IPS-15b (cell line): ENCODE results near the gene PLN.

ENCODE experiments used
- H3K27me3 ChIP-seq: one replicate; pipeline ENCODE4 v1.6.1; 2013; ENCODE audit warnings: low read length; ENCODE audit not compliant: control insufficient read depth, insufficient read depth
- H3K36me3 ChIP-seq: one replicate; pipeline ENCODE4 v1.6.1; 2013; ENCODE audit warnings: low read length; ENCODE audit not compliant: control insufficient read depth, insufficient read depth
- H3K4me1 ChIP-seq: one replicate; pipeline ENCODE4 v1.6.1; 2013; ENCODE audit warnings: mild to moderate bottlenecking, low read length; ENCODE audit not compliant: control insufficient read depth, insufficient read depth
- H3K4me3 ChIP-seq: one replicate; pipeline ENCODE4 v1.5.1; 2013; ENCODE audit warnings: low read depth, low read length
- H3K9ac ChIP-seq: one replicate; pipeline ENCODE4 v1.6.1; 2013; ENCODE audit warnings: low read depth, mild to moderate bottlenecking, low read length
- H3K9me3 ChIP-seq: one replicate; pipeline ENCODE4 v1.6.1; 2013; ENCODE audit warnings: mild to moderate bottlenecking, low read length; ENCODE audit not compliant: control insufficient read depth, insufficient read depth

PLN gene

DNA sequence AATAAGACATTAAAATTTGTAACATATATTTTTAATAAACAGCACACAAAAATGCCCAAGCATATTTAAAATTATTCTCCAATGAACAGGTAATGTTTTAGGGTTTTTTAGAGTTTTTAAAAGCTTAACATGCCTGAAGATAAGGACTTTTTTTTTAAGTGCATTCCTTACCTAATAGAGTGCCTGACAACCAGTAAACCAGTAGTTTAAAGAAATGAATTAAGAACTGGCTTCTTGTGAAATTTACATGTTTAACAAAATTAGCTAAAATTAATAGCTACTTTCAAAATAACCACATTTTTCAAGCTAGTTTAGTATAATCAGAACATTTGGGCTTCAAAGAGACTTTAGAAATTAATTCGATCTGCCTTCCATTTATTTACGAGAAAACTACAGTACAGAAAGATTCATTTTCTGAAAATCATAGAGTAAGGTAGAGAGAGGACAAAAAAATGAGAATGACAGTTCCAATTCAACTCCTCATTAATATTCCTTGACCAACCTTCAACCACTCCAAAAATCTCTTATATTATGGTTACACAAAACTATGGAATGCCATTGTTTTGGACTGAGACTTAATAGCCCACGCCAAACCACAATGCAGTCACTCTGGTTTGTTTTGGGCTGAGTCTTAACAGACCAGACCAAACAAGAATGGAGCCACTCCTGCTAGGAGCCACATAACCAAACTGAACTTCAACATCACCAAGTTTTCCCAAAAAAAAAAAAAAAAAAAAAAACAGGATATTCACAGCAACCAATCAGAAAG lies 5.7 kb upstream of the PLN start:
- Histone ChIP-seq H3K27me3 (no peaks in the 10 kb centered on the region), H3K36me3 (no peaks in the 10 kb centered on the region), H3K4me3 (no peak overlapping the region), H3K9me3 (no peaks in the 10 kb centered on the region), H3K4me1 (no peaks in the 10 kb centered on the region), H3K9ac (no peak overlapping the region)

DNA sequence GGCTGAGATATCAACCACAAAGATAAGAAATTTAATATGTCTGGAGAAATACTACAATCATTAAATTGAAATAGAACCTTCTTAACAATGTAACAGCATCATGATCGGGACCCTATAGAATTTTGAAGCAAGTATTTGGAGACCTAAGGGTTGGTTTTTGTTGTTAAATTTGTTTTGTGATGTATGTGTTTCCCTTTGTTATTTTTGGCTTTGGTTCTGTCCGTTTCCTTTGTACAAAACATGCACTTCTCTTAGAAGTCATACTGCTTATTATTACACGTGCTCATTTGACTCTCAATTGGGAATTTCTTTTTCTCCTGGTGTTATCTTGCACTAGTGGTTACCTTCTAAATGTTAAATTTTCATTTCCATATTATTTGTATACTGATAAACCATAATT lies 4.0 kb upstream of the PLN start:
- Histone ChIP-seq H3K9me3 (no peaks in the 10 kb centered on the region), H3K4me3 (no peak overlapping the region), H3K36me3 (no peaks in the 10 kb centered on the region), H3K27me3 (no peaks in the 10 kb centered on the region), H3K4me1 (no peaks in the 10 kb centered on the region), H3K9ac (no peak overlapping the region)

DNA sequence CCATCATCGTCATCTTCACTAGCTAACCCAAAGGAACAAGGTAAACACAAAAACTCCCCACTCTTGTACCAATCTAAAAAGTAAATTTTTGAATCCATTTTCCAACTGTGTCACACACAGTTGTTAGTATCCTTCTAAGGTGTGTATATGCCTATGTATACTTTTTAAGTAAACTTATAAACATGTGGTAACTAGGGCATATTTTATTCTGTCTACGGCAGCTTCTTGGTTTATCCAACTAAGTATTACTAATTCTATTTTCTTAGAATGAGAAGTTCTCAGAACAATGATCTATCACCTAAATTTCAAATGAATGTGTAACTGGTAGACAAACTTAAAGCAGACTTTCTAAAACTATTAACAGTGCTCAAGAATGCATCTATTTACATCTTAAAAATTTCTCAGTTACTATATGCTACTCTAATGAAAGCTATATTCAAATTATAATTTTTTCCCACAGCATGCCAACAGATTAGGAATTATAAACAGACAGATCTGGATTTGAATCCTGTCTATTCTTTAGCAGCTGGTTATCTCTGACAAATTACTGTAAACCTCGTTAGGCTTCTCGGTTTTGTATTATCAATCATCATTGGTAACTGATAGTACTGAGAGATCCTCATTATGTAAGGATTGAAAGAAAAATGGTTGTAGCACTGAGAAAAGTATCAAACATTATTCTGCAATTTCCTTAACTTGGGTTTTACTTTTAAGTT lies 1.8 kb upstream of the PLN start:
- Histone ChIP-seq H3K4me1 (no peaks in the 10 kb centered on the region), H3K36me3 (no peaks in the 10 kb centered on the region), H3K27me3 (no peaks in the 10 kb centered on the region), H3K9me3 (no peaks in the 10 kb centered on the region), H3K4me3 (no peak overlapping the region), H3K9ac (no peak overlapping the region)

- Histone ChIP-seq H3K4me3 (no peak overlapping the region), H3K27me3 (no peaks in the 10 kb centered on the region), H3K4me1 (no peaks in the 10 kb centered on the region), H3K9me3 (no peaks in the 10 kb centered on the region), H3K36me3 (no peaks in the 10 kb centered on the region), H3K9ac (no peak overlapping the region)
Observed at GRCh38 chr6:118546880-118547218, 1.2 kb upstream of the PLN start.

DNA sequence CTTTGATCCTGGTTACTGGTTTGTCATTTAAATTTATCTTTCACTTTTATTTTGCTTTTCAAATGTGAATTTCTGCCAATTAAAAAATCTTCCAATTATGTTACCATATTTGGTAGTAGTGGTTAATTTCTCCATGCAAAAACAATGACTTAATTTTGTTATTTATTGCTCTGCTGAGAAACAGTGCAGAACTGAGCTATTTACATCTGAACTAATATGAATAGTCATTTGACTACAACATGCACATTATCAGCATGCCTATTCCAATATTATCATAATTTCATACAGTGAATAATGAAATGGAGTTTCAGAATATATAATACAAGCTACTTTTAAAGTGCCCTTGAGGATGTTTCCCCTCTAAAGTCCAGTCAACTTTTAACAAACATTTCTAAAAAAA lies 517 bp downstream of the PLN start:
- no peaks in the 10 kb centered on the region for H3K27me3 ChIP-seq
- H3K4me3 ChIP-seq: no peak overlapping the region
- H3K9ac ChIP-seq: no peak overlapping the region
- H3K4me1 ChIP-seq: no peaks in the 10 kb centered on the region
- no peaks in the 10 kb centered on the region for H3K36me3 ChIP-seq
- H3K9me3 ChIP-seq: no peaks in the 10 kb centered on the region

- no peak overlapping the region for H3K4me3 ChIP-seq
- H3K9ac ChIP-seq: no peak overlapping the region
- no peaks in the 10 kb centered on the region for H3K36me3 ChIP-seq
- H3K9me3 ChIP-seq: no peaks in the 10 kb centered on the region
- no peaks in the 10 kb centered on the region for H3K4me1 ChIP-seq
- H3K27me3 ChIP-seq: no peaks in the 10 kb centered on the region
Observed at GRCh38 chr6:118551063-118552053, 3.3 kb downstream of the PLN start.

GRCh38 chr6:118553132-118553531 lies 5.0 kb downstream of the PLN start:
- Histone ChIP-seq H3K4me3 (no peak overlapping the region), H3K36me3 (no peaks in the 10 kb centered on the region), H3K9ac (no peak overlapping the region), H3K27me3 (no peaks in the 10 kb centered on the region), H3K9me3 (no peaks in the 10 kb centered on the region), H3K4me1 (no peaks in the 10 kb centered on the region)

GRCh38 chr6:118554698-118555097 lies 6.6 kb downstream of the PLN start:
- H3K27me3 ChIP-seq: no peaks in the 10 kb centered on the region
- H3K9ac ChIP-seq: no peak overlapping the region
- H3K4me3 ChIP-seq: no peak overlapping the region
- no peaks in the 10 kb centered on the region for H3K36me3 ChIP-seq
- H3K9me3 ChIP-seq: no peaks in the 10 kb centered on the region
- H3K4me1 ChIP-seq: no peaks in the 10 kb centered on the region

- Histone ChIP-seq H3K4me3 (no peak overlapping the region), H3K4me1 (no peaks in the 10 kb centered on the region), H3K9me3 (no peaks in the 10 kb centered on the region), H3K27me3 (no peaks in the 10 kb centered on the region), H3K9ac (no peak overlapping the region), H3K36me3 (no peaks in the 10 kb centered on the region)
Observed at GRCh38 chr6:118558464-118559217, 10.5 kb downstream of the PLN start.

- H3K27me3 ChIP-seq: no peaks in the 10 kb centered on the region
- H3K4me3 ChIP-seq: no peak overlapping the region
- no peaks in the 10 kb centered on the region for H3K9me3 ChIP-seq
- H3K4me1 ChIP-seq: no peaks in the 10 kb centered on the region
- no peak overlapping the region for H3K9ac ChIP-seq
- no peaks in the 10 kb centered on the region for H3K36me3 ChIP-seq
Observed at GRCh38 chr6:118559659-118560058, 11.6 kb downstream of the PLN start.

DNA sequence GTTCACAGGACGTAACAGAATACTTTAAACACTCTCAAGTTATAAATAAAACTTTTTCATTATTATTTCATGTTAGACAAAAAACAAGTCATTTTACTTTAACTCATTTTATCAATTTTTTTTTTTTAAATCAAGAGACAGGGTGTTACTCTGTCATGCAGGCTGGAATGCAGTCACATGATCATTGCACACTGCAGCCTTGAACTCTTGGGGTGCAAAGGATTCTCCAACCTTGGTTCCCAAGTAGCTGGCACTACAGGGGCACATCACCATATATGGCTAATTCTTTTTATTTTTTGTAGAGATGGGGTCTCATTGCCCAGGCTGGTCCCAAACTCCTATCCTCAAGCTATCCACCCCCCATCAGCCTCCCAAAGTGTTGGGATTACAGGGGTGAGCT lies 14.2 kb downstream of the PLN start:
- H3K36me3 ChIP-seq: no peaks in the 10 kb centered on the region
- no peak overlapping the region for H3K9ac ChIP-seq
- H3K4me3 ChIP-seq: no peak overlapping the region
- H3K27me3 ChIP-seq: no peaks in the 10 kb centered on the region
- no peaks in the 10 kb centered on the region for H3K9me3 ChIP-seq
- H3K4me1 ChIP-seq: peaks cover 7% of the 10 kb centered on the region
